ENCODE measurements around the gene ASXL3. TPM values are rescaled to one million over a fixed set of nuclear protein-coding genes. Genes with fewer than 3 reads are reported as not detected.

ASXL3 gene
- 1 to 10 TPM in 1 of 2 donors, under 1 TPM in 1; 0.19 to 1.3 TPM for total RNA-seq
- under 1 TPM; 0.36 to 0.42 TPM for polyA plus RNA-seq

- Histone ChIP-seq H3K9ac (ENCODE audit: low read depth in 1 of 2, low read length in 2 of 2) (peak within 1 kb of the TSS; percentile 15 to 50), H3K27ac (ENCODE audit: low read depth in 1 of 2, low read length in 2 of 2) (peak within 1 kb of the TSS; percentile 83 to 93), H3K4me3 (ENCODE audit: low read depth in 1 of 3, low read length in 3 of 3) (peak within 1 kb of the TSS; percentile 68 to 86 (median 77))
Measured at GRCh38 chr18:33577685-33578517, at the start of gene ASXL3. ASXL3 (plus strand) TSS chr18:33578219; CDS start chr18:33578632, 413 bp downstream.

More at GRCh38 chr18:33577685-33578517, at the start of gene ASXL3:
- peak; percentile 13 for TF ChIP-seq HNF4G (IDR thresholded peaks at IDR 0.05)
- TF ChIP-seq CTCF (IDR thresholded peaks at IDR 0.05; ENCODE audit: low read depth, low read length, missing input control), result no peak
- no peak for TF ChIP-seq GABPA (IDR thresholded peaks at IDR 0.05 in 1 of 2, conservative IDR thresholded peaks at IDR 0.05 in 1 of 2)
- TF ChIP-seq, protein P1, sequence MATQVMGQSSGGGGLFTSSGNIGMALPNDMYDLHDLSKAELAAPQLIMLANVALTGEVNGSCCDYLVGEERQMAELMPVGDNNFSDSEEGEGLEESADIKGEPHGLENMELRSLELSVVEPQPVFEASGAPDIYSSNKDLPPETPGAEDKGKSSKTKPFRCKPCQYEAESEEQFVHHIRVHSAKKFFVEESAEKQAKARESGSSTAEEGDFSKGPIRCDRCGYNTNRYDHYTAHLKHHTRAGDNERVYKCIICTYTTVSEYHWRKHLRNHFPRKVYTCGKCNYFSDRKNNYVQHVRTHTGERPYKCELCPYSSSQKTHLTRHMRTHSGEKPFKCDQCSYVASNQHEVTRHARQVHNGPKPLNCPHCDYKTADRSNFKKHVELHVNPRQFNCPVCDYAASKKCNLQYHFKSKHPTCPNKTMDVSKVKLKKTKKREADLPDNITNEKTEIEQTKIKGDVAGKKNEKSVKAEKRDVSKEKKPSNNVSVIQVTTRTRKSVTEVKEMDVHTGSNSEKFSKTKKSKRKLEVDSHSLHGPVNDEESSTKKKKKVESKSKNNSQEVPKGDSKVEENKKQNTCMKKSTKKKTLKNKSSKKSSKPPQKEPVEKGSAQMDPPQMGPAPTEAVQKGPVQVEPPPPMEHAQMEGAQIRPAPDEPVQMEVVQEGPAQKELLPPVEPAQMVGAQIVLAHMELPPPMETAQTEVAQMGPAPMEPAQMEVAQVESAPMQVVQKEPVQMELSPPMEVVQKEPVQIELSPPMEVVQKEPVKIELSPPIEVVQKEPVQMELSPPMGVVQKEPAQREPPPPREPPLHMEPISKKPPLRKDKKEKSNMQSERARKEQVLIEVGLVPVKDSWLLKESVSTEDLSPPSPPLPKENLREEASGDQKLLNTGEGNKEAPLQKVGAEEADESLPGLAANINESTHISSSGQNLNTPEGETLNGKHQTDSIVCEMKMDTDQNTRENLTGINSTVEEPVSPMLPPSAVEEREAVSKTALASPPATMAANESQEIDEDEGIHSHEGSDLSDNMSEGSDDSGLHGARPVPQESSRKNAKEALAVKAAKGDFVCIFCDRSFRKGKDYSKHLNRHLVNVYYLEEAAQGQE (IDR thresholded peaks at IDR 0.05), result no peak
- TF ChIP-seq JUND (IDR thresholded peaks at IDR 0.05), result no peak
- TF ChIP-seq, protein P2, sequence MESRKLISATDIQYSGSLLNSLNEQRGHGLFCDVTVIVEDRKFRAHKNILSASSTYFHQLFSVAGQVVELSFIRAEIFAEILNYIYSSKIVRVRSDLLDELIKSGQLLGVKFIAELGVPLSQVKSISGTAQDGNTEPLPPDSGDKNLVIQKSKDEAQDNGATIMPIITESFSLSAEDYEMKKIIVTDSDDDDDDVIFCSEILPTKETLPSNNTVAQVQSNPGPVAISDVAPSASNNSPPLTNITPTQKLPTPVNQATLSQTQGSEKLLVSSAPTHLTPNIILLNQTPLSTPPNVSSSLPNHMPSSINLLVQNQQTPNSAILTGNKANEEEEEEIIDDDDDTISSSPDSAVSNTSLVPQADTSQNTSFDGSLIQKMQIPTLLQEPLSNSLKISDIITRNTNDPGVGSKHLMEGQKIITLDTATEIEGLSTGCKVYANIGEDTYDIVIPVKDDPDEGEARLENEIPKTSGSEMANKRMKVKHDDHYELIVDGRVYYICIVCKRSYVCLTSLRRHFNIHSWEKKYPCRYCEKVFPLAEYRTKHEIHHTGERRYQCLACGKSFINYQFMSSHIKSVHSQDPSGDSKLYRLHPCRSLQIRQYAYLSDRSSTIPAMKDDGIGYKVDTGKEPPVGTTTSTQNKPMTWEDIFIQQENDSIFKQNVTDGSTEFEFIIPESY (IDR thresholded peaks at IDR 0.05), result no peak
- no peak for TF ChIP-seq TAF1 (conservative IDR thresholded peaks at IDR 0.05)
- peak in 1 of 2 donors; percentile 29 for TF ChIP-seq RXRA (IDR thresholded peaks at IDR 0.05)
- TF ChIP-seq RAD21 (IDR thresholded peaks at IDR 0.05), result no peak
- TF ChIP-seq, protein P3, sequence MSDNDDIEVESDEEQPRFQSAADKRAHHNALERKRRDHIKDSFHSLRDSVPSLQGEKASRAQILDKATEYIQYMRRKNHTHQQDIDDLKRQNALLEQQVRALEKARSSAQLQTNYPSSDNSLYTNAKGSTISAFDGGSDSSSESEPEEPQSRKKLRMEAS (IDR thresholded peaks at IDR 0.05), result no peak
- no peak for TF ChIP-seq FOXA1 (IDR thresholded peaks at IDR 0.05)
- TF ChIP-seq EGR1 (IDR thresholded peaks at IDR 0.05; ENCODE audit: low read depth in 2 of 2), result no peak
- peak; percentile 26 for TF ChIP-seq YY1 (IDR thresholded peaks at IDR 0.05)
- TF ChIP-seq SP1 (IDR thresholded peaks at IDR 0.05), result peak; percentile 42
- peak; percentile 72 to 81 for TF ChIP-seq HNF4A (conservative IDR thresholded peaks at IDR 0.05)
- peak; percentile 10 for TF ChIP-seq FOXA2 (IDR thresholded peaks at IDR 0.05)
- no peak for TF ChIP-seq ATF3 (IDR thresholded peaks at IDR 0.05)
- no peak for TF ChIP-seq NR2F2 (IDR thresholded peaks at IDR 0.05)
- H3K9me3 ChIP-seq (ENCODE audit: control insufficient read depth in 4 of 4, low read length in 3 of 4), result no peaks in the 10 kb centered on the region
- no peaks in the 10 kb centered on the region for H3K27me3 ChIP-seq (ENCODE audit: control insufficient read depth in 4 of 4, insufficient read depth in 4 of 4, low read length in 3 of 4)
- H3K36me3 ChIP-seq (ENCODE audit: control insufficient read depth in 4 of 4, insufficient read depth in 3 of 4, low read depth in 1 of 4, low read length in 3 of 4), result no peaks in the 10 kb centered on the region
- WGBS, result 2% methylated on average over 101 of the region's 103 CpGs
- DNase-seq (ENCODE audit: low spot score), result no peak
- H3K4me1 ChIP-seq (ENCODE audit: control insufficient read depth in 4 of 4, insufficient read depth in 4 of 4, low read length in 3 of 4), result peaks cover 0 to 18% (median 7%) of the 10 kb centered on the region in 4 donors

All from liver (tissue), 9 donors.